Smooth muscle cell (in vitro differentiated cells): ENCODE results near the gene OR13J1. TPM values are rescaled to one million over a fixed set of nuclear protein-coding genes. Genes with fewer than 3 reads are reported as not detected.

Source experiments
- DNase-seq: peaks from one replicate; lab custom pipeline; 2025; ENCODE audit not compliant: unreplicated experiment; lab: John Stamatoyannopoulos, UW
- H2AFZ ChIP-seq: fragments of 200-600 bp; sonication (generic); 2 replicates; pipeline ENCODE4 v1.6.0; 2016; ENCODE audit warnings: antibody characterized with exemption, low read depth, mild to moderate bottlenecking
- H3F3A ChIP-seq: fragments of 200-600 bp; sonication (generic); 2 replicates; pipeline ENCODE4 v1.6.0; 2017; ENCODE audit warnings: antibody characterized with exemption, low read depth
- H3K27ac ChIP-seq: fragments of 200-600 bp; sonication (generic); 2 replicates; pipeline ENCODE4 v1.5.1; 2016; ENCODE audit warnings: low read depth, mild to moderate bottlenecking
- H3K27me3 ChIP-seq: fragments of 200-600 bp; sonication (generic); 2 replicates; pipeline ENCODE4 v1.6.1; 2016; ENCODE audit warnings: low read depth, mild to moderate bottlenecking
- H3K36me3 ChIP-seq: fragments of 200-600 bp; sonication (generic); 2 replicates; pipeline ENCODE4 v1.5.1; 2016; ENCODE audit warnings: low read depth
- H3K4me1 ChIP-seq: fragments of 200-600 bp; sonication (generic); 2 replicates; pipeline ENCODE4 v1.5.1; 2016; ENCODE audit warnings: low read depth
- H3K4me2 ChIP-seq: fragments of 200-600 bp; sonication (generic); 2 replicates; pipeline ENCODE4 v1.6.0; 2016; ENCODE audit warnings: mild to moderate bottlenecking
- H3K4me3 ChIP-seq: fragments of 200-600 bp; sonication (generic); 2 replicates; pipeline ENCODE4 v1.5.1; 2016; ENCODE audit warnings: mild to moderate bottlenecking
- H3K79me2 ChIP-seq: fragments of 200-600 bp; sonication (generic); 2 replicates; pipeline ENCODE4 v1.6.0; 2016; ENCODE audit warnings: low read depth, mild to moderate bottlenecking
- H3K9ac ChIP-seq: fragments of 200-600 bp; sonication (generic); 2 replicates; pipeline ENCODE4 v1.6.0; 2016; ENCODE audit warnings: low read depth
- H3K9me3 ChIP-seq: fragments of 200-600 bp; sonication (generic); replicated peaks from 2 replicates; pipeline ENCODE4 v1.5.1; 2016; ENCODE audit warnings: low read depth
- H4K20me1 ChIP-seq: fragments of 200-600 bp; sonication (generic); 2 replicates; pipeline ENCODE4 v1.6.0; 2016; ENCODE audit warnings: low read depth
- WGBS: methylation state at CpG from one replicate; pipeline ENCODE4 v1.1.7; 2016; ENCODE audit warnings: low lambda C conversion rate; 5-methylcytosine and 5-hydroxymethylcytosine counted together
- polyA plus RNA-seq: library from polyadenylated mRNA; unstranded; fragments of >200 nt; fragmentation: Nextera tagmentation; extraction: Ambion mirVana; gene quantifications from 2 replicates; pipeline ENCODE4 v1.2.1, GENCODE V29; 2016
- total RNA-seq: library from RNA; depleted of rRNA; stranded (reverse); fragments of >200 nt; gene quantifications from 2 replicates; pipeline ENCODE4 v1.2.3, GENCODE V29; 2014
- TF ChIP-seq, protein P1 (sequence below): fragments of 200-600 bp; sonication (generic); IDR thresholded peaks from 2 replicates; pipeline ENCODE4 v1.5.1; 2017; ENCODE audit warnings: borderline replicate concordance, mild to moderate bottlenecking, antibody characterized with exemption; ENCODE audit not compliant: insufficient read depth, poor library complexity, severe bottlenecking

The OR13J1 gene
- total and polyA plus RNA-seq, 2 experiments from 2014 or later: not detected

DNA sequence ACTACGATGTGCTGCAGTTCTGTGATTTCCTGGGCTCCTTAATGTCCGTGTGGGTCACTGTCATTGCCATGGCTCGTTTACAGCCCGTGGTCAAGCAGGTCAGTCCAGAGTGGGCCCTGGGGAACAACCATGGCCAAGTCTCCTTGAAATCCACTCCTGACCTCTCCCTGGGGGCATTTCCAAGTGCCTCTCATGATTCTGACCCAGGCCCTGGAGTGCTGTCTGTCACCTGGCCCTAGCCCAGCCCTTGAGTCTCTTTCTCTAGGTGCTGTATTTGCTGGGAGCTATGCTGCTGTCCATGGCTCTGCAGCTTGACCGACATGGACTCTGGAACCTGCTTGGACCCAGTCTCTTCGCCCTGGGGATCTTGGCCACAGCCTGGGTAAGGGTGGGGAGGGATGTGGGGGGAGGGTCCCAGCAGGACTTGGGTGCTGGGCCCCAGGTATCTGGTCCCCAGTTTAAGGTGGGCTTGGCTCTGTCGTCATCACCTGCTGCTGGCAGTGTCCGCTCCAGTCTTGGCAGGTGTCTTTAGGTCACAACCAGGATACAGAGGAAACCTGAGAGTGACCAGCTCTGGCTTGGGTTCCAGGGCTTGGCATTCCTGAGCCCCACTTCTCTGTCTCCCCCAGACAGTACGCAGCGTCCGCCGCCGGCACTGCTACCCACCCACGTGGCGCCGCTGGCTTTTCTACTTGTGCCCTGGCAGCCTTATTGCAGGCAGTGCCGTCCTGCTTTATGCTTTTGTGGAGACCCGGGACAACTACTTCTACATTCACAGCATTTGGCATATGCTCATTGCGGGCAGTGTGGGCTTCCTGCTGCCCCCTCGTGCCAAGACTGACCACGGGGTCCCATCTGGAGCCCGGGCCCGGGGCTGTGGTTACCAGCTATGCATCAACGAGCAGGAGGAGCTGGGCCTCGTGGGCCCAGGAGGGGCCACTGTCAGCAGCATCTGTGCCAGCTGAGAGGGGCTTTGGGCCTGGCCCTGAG lies 17.0 kb downstream of the OR13J1 start:
- TF ChIP-seq, protein P1, sequence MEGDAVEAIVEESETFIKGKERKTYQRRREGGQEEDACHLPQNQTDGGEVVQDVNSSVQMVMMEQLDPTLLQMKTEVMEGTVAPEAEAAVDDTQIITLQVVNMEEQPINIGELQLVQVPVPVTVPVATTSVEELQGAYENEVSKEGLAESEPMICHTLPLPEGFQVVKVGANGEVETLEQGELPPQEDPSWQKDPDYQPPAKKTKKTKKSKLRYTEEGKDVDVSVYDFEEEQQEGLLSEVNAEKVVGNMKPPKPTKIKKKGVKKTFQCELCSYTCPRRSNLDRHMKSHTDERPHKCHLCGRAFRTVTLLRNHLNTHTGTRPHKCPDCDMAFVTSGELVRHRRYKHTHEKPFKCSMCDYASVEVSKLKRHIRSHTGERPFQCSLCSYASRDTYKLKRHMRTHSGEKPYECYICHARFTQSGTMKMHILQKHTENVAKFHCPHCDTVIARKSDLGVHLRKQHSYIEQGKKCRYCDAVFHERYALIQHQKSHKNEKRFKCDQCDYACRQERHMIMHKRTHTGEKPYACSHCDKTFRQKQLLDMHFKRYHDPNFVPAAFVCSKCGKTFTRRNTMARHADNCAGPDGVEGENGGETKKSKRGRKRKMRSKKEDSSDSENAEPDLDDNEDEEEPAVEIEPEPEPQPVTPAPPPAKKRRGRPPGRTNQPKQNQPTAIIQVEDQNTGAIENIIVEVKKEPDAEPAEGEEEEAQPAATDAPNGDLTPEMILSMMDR: no peak
- Histone ChIP-seq H3K9me3 (no peaks in the 10 kb centered on the region), H3K4me3 (no peak overlapping the region), H3K36me3 (no peaks in the 10 kb centered on the region), H3F3A (no peaks in the 10 kb centered on the region), H3K4me2 (no peak overlapping the region), H3K79me2 (no peaks in the 10 kb centered on the region), H4K20me1 (no peaks in the 10 kb centered on the region), H2AFZ (no peak overlapping the region), H3K27me3 (no peaks in the 10 kb centered on the region), H3K4me1 (no peaks in the 10 kb centered on the region), H3K27ac (no peak overlapping the region), H3K9ac (no peak overlapping the region)
- 93% methylated on average over 25 of the region's 25 CpGs for WGBS
- DNase-seq: no peak

DNA sequence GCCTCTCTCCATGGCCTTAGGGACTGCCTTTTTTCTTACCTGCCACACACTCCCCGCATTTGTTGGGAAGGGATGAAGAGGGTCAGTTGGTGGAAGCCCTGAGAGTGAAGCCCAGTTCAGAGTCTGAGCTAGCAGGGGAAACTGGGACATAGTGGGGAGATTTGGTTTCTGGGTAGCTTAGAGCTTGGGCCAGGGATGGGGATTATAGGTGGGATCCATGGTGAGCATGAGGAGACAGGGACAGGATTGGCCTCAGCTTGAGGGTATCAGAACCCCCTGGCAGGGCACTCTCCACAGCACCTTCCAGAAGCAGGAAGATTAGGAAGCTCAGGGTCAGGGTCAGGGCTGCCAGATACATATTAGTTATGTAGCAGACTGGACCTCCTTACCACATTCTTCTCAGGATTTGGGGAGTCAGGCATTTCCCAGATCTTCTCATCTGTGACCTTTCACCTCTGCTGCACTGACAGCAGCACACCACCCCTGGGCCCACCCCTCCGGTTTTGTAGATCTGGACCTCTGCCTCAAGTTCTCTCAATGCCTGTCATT lies 17.9 kb downstream of the OR13J1 start:
- H3F3A ChIP-seq: peaks cover 3% of the 10 kb centered on the region
- H3K36me3 ChIP-seq: no peaks in the 10 kb centered on the region
- no peaks in the 10 kb centered on the region for H4K20me1 ChIP-seq
- no peaks in the 10 kb centered on the region for H3K4me1 ChIP-seq
- no peak overlapping the region for H3K27ac ChIP-seq
- WGBS: 93% methylated on average over 2 of the region's 2 CpGs
- no peak overlapping the region for H3K4me2 ChIP-seq
- H3K9ac ChIP-seq: no peak overlapping the region
- H3K27me3 ChIP-seq: no peaks in the 10 kb centered on the region
- H3K4me3 ChIP-seq: no peak overlapping the region
- no peak overlapping the region for H2AFZ ChIP-seq
- H3K79me2 ChIP-seq: no peaks in the 10 kb centered on the region
- TF ChIP-seq, protein P1: no peak
- no peak for DNase-seq
- H3K9me3 ChIP-seq: no peaks in the 10 kb centered on the region

DNA sequence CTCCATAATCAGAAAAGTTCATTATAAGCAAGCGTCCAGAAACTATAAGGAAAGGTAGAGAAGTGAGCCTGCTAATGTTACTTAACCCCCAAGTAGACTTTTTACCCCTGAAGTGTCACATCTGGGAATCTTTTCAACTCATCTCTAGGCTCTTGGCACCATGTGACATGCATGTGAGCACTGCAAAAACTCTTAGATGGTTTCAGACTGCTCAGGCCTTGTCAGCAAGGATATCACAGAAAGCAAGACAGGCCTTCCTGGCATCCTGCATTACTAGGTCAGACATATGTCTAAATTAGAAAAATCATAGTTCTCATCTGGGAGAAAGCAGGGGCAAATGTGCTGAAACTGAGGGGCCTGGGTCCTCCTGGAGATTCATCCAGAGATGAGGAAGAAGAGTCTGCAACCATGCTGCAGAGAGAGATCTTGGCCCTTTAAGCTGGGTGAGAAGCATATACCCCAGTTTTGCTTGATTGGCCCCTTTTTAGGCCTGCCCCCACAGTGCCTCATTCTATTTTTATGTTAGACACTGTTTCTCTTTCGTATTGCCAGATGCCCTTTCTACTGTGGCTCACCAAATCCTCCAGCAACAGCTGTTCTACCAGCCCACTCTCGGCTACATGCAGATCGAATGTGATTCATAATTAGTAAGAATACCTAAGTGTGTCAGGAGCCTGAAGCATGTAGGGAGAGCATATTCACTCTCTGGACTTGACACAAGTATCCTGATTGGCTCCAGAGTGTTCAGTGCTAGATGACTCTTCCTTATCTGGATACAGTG lies 22.2 kb downstream of the OR13J1 start:
- H3K4me1 ChIP-seq: peaks cover 13% of the 10 kb centered on the region
- H3K79me2 ChIP-seq: no peaks in the 10 kb centered on the region
- no peaks in the 10 kb centered on the region for H3K36me3 ChIP-seq
- peak overlapping the region; percentile 79 for H3K27ac ChIP-seq
- H3K9ac ChIP-seq: no peak overlapping the region
- no peaks in the 10 kb centered on the region for H3K9me3 ChIP-seq
- TF ChIP-seq, protein P1: no peak
- H3F3A ChIP-seq: peaks cover 16% of the 10 kb centered on the region
- H3K27me3 ChIP-seq: no peaks in the 10 kb centered on the region
- 40% methylated on average over 4 of the region's 4 CpGs for WGBS
- H3K4me3 ChIP-seq: no peak overlapping the region
- DNase-seq: no peak
- no peak overlapping the region for H2AFZ ChIP-seq
- H3K4me2 ChIP-seq: peak overlapping the region; percentile 71
- no peaks in the 10 kb centered on the region for H4K20me1 ChIP-seq
